Ascending aorta (tissue), 2 donors: ENCODE measurements around the gene MFSD12. TPM values are rescaled to one million over a fixed set of nuclear protein-coding genes. Genes with fewer than 3 reads are reported as not detected.
"Not testable (repeated sequence)": the region's sequence is repeated elsewhere in the genome, so short reads cannot be mapped to it uniquely, and the experiment has no call there.

Experiments used
- DNase-seq, 2 donors: peaks; one replicate each; pipeline ENCODE4 v3.0.0-alpha.2; 2019; ENCODE audit warnings: low spot score in 2 of 2
- H3K27ac ChIP-seq, 2 donors: fragments of 200-600 bp; sonication (generic); one replicate each; pipeline ENCODE4 v1.5.1; 2016 to 2017; ENCODE audit warnings: mild to moderate bottlenecking in 1 of 2
- H3K27me3 ChIP-seq: fragments of 200-600 bp; sonication (generic); one replicate; pipeline ENCODE4 v1.5.1; 2017
- H3K36me3 ChIP-seq, 2 donors: fragments of 200-600 bp; sonication (generic); one replicate each; pipeline ENCODE4 v1.5.1; 2016
- H3K4me1 ChIP-seq, 2 donors: fragments of 200-600 bp; sonication (generic); one replicate each; pipeline ENCODE4 v1.5.1; 2016 to 2017; ENCODE audit warnings: mild to moderate bottlenecking in 1 of 2
- H3K4me3 ChIP-seq, 2 donors: fragments of 200-600 bp; sonication (generic); one replicate each; pipeline ENCODE4 v1.5.1; 2016 to 2017; ENCODE audit warnings: mild to moderate bottlenecking in 1 of 2
- H3K9me3 ChIP-seq, 2 donors: fragments of 200-600 bp; sonication (generic); one replicate each; pipeline ENCODE4 v1.5.1; 2016
- CTCF ChIP-seq, 3 experiments: fragments of 200-600 bp in 2 of 3; fragments of 450-650 bp in 1 of 3; sonication (generic) in 2 of 3; IDR thresholded peaks; one replicate each; pipeline ENCODE4 v1.5.1; 2016 to 2019; ENCODE audit warnings: antibody characterized with exemption in 3 of 3, mild to moderate bottlenecking in 1 of 3, moderate library complexity in 1 of 3
- intact Hi-C: fragments of 100-400 bp; cut with DNase I; formaldehyde crosslinking; loops from one replicate; pipeline ENCODE4 v1.15.1; 2023
- total RNA-seq: library from RNA; depleted of rRNA; stranded (reverse); fragments of >200 nt; gene quantifications from one replicate; pipeline ENCODE4 v1.1.0, GENCODE V29; 2016

Gene MFSD12
- total RNA-seq, 1 donor from 2014 or later, result 133 TPM

- no peak for DNase-seq
- Histone ChIP-seq H3K9me3 (no peaks in the 10 kb centered on the region), H3K36me3 (peaks cover 58 to 61% of the 10 kb centered on the region in 2 donors), H3K4me1 (no peaks in the 10 kb centered on the region), H3K27ac (no peak overlapping the region), H3K4me3 (no peak overlapping the region), H3K27me3 (no peaks in the 10 kb centered on the region)
- intact Hi-C loops, result no loop called here
- no peak for TF ChIP-seq CTCF (IDR thresholded peaks at IDR 0.05)
Measured at GRCh38 chr19:3533563-3534216, 23.7 kb downstream of the MFSD12 start.

GRCh38 chr19:3533033-3533432, 24.4 kb downstream of the MFSD12 start:
- Histone ChIP-seq H3K9me3 (no peaks in the 10 kb centered on the region), H3K4me3 (no peak overlapping the region), H3K36me3 (peaks cover 60 to 63% of the 10 kb centered on the region in 2 donors), H3K27ac (no peak overlapping the region), H3K4me1 (no peaks in the 10 kb centered on the region), H3K27me3 (no peaks in the 10 kb centered on the region)
- no peak for DNase-seq
- no peak for TF ChIP-seq CTCF (IDR thresholded peaks at IDR 0.05)
- intact Hi-C loops, result no loop called here

DNA sequence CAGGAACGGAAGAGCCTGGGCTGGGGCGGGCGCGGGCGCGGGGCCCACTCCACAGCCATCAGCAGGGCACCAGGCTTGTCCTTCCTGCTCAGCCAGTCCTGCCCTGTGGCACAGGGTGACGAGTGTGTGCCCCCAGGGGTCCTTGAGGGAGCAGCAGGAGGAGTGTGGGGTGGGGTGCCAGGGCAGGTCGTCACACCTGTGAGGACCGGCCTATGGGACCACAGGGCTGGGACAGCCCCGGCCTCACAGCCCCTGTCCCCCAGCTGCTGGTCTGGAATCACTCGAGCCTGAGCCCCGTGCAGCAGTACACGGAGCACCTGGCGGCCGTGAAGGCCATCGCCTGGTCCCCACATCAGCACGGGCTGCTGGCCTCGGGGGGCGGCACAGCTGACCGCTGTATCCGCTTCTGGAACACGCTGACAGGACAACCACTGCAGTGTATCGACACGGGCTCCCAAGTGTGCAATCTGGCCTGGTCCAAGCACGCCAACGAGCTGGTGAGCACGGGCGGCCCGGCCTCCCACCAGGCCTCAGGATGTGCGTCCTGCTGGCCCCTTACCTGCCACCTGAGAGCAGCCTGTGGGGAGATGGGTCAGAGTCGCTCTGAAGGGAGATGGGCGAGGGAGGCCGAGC, 25.1 kb downstream of the MFSD12 start:
- TF ChIP-seq CTCF (IDR thresholded peaks at IDR 0.05), result no peak
- no peaks in the 10 kb centered on the region for H3K27me3 ChIP-seq
- H3K9me3 ChIP-seq, result no peaks in the 10 kb centered on the region
- intact Hi-C loops, result no loop called here
- H3K4me3 ChIP-seq, result no peak overlapping the region
- H3K27ac ChIP-seq, result no peak overlapping the region
- peaks cover 63 to 71% of the 10 kb centered on the region in 2 donors for H3K36me3 ChIP-seq
- H3K4me1 ChIP-seq, result no peaks in the 10 kb centered on the region
- no peak for DNase-seq

DNA sequence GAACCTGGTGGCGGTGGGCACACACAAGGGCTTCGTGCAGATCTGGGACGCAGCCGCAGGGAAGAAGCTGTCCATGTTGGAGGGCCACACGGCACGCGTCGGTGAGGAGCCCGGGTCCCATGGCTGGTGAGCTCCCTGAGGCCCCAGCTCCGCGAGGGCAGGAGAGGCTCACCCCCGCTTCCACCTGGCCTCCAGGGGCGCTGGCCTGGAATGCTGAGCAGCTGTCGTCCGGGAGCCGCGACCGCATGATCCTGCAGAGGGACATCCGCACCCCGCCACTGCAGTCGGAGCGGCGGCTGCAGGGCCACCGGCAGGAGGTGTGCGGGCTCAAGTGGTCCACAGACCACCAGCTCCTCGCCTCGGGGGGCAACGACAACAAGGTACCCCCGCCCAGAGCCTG, 25.7 kb downstream of the MFSD12 start:
- Histone ChIP-seq H3K27me3 (no peaks in the 10 kb centered on the region), H3K9me3 (no peaks in the 10 kb centered on the region), H3K27ac (no peak overlapping the region), H3K4me3 (no peak overlapping the region), H3K4me1 (no peaks in the 10 kb centered on the region), H3K36me3 (peaks cover 69 to 76% of the 10 kb centered on the region in 2 donors)
- intact Hi-C loops, result no loop called here
- DNase-seq, result no peak
- no peak for TF ChIP-seq CTCF (IDR thresholded peaks at IDR 0.05)

- TF ChIP-seq CTCF (IDR thresholded peaks at IDR 0.05), result no peak
- H3K9me3 ChIP-seq, result no peaks in the 10 kb centered on the region
- intact Hi-C loops, result no loop called here
- H3K27ac ChIP-seq, result no peak overlapping the region
- no peak for DNase-seq
- no peak overlapping the region for H3K4me3 ChIP-seq
- H3K4me1 ChIP-seq, result no peaks in the 10 kb centered on the region
- no peaks in the 10 kb centered on the region for H3K27me3 ChIP-seq
- peaks cover 74% of the 10 kb centered on the region in 2 donors for H3K36me3 ChIP-seq
Measured at GRCh38 chr19:3530389-3530788, 27.0 kb downstream of the MFSD12 start.

DNA sequence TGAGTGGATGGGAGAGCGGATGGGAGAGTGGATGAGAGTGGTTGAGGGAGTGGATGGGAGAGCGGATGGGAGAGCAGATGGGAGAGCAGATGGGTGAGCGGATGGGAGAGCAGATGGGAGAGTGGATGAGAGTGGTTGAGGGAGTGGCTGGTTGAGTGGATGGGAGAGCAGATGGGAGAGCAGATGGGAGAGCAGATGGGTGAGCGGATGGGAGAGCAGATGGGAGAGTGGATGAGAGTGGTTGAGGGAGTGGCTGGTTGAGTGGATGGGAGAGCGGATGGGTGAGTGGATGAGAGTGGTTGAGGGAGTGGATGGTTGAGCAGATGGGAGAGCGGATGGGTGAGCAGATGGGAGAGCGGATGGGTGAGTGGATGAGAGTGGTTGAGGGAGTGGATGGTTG, 28.1 kb downstream of the MFSD12 start:
- DNase-seq, H3K9me3 ChIP-seq, H3K27ac ChIP-seq, H3K4me3 ChIP-seq, intact Hi-C loops, H3K4me1 ChIP-seq, H3K27me3 ChIP-seq: not testable (repeated sequence)
- H3K36me3 ChIP-seq, result peaks cover 70 to 71% of the 10 kb centered on the region in 2 donors
